Ishikawa (cell line): ENCODE data around the gene ZNF281.

Experiments
- EP300 ChIP-seq: IDR thresholded peaks from 2 replicates; pipeline ENCODE4 v1.6.1; 2012; ENCODE audit warnings: borderline replicate concordance
- MAX ChIP-seq: IDR thresholded peaks from 2 replicates; pipeline ENCODE4 v1.6.1; 2012
- REST ChIP-seq: IDR thresholded peaks from 2 replicates; pipeline ENCODE4 v1.6.1; 2012; ENCODE audit warnings: low read depth, mild to moderate bottlenecking
- ZBTB7A ChIP-seq: IDR thresholded peaks from 2 replicates; pipeline ENCODE4 v1.6.1; 2012; ENCODE audit warnings: low read depth

- TF ChIP-seq ZBTB7A (no peak), REST (no peak), MAX (no peak), EP300 (no peak)
Measured at GRCh38 chr1:200364831-200365230, 45.0 kb downstream of the ZNF281 start.
